Stimulated activated CD4-positive, alpha-beta T cell treated with anti-CD3 and anti-CD28 coated beads, Interleukin-15, amount 100 ng/mL, for 24 hours (primary cell): Measurements from ENCODE around the gene RWDD4.
"Not testable (repeated sequence)": the region's sequence is repeated elsewhere in the genome, so short reads cannot be mapped to it uniquely, and the experiment has no call there.

Source experiments
- DNase-seq: peaks from one replicate; pipeline ENCODE4 v3.0.0-alpha.2; 2020

The RWDD4 gene

DNA sequence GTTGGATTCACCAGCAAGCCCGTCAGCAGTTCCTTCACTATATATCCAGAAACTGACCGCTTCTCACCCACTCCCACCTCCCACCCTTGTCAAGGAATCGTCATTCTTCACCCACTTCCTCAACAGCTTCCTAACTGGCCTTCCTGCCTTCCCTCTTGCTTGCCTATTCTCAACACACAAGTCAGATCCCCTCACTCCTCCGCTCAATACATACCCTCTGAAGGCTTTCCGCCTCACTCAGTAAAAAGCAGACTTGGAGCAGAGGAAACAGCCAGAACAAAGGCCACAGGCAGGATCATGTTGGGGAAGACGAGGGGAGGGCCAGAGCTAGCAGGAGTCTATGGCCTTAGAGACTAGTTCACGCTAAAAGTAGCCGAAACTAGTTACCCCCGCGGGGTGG, 23.7 kb downstream of the RWDD4 start:
- DNase-seq, result no peak

DNA sequence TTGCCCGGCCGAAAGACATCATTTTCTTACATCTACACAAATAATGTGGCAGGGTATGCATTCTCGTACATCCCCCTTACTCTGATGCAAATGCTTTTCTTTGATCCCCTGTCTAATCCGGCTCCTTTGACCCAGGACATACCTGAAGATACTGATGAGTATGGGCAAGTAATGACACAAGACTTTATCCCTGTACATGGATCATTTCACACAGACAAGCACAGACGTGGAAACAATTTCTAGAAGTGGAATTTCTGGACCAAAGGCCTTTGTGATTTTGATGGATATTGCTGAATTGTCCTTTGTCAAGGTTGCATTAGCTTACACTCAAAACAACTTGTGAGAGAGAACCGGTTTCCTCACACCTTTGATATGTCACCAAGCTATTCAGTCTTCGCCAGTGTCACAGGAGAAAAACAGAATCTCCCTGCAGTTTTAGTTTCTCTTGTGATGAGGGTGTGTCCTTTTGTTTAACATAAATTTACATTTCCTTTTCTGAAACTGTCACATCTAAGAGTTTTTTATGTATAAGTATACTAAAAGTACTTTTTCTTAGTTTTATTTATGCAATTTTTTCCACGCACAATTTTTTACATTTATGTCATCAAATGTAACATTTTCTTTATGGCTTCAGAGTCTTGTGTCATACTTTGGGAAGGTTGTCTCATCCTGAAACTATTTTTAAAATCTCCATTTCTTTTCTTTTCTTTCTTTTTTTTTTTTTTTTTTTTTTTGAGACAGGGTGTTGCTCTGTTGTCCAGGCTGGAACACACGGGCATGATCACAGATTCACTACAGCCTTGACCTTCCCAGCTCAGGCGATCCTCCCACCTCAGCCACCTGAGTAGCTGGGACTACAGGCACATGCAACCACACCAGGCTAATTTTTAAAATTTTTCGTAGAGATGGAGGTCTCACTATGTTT, 25.2 kb downstream of the RWDD4 start:
- no peak for DNase-seq

- DNase-seq, result no peak
These were observed 26.3 kb downstream of the RWDD4 start for GRCh38 chr4:183632689-183633088.

- DNase-seq, result no peak
These were observed 27.3 kb downstream of the RWDD4 start for GRCh38 chr4:183631577-183632198.

DNA sequence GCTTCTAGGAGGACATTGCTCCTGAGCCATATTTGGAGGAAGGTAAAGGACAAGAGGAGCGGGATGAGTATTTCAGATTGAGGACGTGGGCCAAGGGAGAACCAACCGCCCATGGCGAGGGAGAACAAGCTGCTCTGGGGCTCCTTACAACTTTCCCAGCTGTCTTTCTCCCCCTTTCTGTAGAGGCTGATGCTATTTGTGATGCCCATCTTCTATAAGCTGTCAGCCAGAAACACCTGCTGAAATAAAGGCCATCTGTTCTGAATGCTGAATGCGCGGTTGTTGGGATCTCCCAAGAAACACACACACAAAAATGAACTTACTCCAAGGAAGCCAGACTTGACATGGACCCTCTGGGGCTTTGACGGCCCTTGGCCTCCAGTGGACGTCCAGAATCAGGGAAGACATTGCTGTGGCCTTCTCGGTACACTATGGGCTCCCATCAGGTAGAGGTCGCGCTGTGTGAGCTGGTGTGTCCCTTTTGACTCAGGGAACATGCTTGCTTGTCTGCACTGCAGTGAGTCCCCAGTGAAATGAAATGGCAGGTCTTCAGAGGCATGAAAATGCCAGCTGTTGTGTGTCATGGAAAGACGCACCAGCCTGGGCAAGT, 30.9 kb downstream of the RWDD4 start:
- DNase-seq, result no peak

- DNase-seq, result not testable (repeated sequence)
These were observed 31.7 kb downstream of the RWDD4 start for GRCh38 chr4:183627286-183627685.

- DNase-seq, result no peak
These were observed 32.8 kb downstream of the RWDD4 start for GRCh38 chr4:183626168-183626567.

DNA sequence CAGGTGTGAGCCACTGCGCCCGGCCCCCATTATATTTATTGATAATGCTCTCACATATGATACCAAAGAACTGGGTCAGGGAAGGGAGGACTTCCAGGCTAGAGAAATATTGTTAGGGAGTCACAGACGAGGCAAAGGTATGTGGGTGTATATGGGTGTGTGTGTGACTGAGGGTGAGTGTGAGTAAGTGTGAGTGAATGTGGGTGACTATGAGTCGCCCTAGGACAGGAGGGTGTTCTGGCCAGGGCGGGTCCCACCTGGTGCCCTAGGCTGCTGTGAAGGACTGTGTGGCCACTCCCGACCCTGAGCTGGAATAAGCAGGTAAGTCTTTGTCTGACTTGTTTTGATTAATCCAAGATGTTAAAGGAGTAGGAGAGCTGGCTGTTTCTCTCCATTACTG, 34.4 kb downstream of the RWDD4 start:
- DNase-seq, result no peak

DNA sequence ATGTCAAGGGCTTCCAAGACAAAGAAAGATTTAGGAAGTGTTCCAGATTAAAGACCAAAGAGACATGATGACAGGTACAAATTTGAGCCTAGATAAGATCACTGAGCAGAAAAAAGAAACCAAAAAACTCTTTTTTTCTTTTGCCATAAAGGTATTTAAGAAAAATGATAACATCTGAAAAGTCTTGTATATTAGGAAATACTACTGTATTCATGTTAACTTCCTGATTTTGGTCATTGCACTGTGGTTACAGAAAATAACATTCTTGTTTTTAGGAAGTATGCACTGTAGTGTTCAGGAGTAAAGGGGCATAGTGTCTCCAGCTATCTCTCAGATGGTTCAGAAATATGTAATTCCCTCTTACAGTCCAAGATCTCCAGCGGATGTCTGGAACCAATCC, 37.1 kb downstream of the RWDD4 start:
- no peak for DNase-seq

- no peak for DNase-seq
These were observed 38.6 kb downstream of the RWDD4 start for GRCh38 chr4:183620421-183620820.

GRCh38 chr4:183618681-183619080, 40.3 kb downstream of the RWDD4 start:
- DNase-seq, result no peak

DNA sequence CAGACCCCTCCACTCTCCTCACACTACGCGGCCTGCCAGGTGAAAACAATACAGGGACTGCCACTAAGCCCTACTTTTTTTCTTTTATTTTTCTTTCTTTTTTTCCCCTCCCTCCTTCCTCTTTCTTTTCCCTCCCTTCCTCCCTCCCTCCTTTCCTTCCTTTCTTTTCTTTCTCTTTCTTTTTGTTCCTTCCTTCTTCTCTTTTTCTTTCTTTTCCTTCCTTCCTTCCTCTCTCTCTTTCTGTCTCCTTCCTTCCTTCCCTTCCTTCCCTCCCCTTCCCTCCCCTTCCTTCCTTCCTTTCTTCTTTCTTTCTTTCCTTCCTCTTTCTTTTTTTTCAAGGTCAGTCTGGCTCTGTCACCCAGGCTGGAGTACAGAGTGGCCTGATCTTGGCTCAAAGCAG, 41.9 kb downstream of the RWDD4 start:
- DNase-seq, result no peak

GRCh38 chr4:183612329-183613250, 46.4 kb downstream of the RWDD4 start:
- DNase-seq, result no peak

DNA sequence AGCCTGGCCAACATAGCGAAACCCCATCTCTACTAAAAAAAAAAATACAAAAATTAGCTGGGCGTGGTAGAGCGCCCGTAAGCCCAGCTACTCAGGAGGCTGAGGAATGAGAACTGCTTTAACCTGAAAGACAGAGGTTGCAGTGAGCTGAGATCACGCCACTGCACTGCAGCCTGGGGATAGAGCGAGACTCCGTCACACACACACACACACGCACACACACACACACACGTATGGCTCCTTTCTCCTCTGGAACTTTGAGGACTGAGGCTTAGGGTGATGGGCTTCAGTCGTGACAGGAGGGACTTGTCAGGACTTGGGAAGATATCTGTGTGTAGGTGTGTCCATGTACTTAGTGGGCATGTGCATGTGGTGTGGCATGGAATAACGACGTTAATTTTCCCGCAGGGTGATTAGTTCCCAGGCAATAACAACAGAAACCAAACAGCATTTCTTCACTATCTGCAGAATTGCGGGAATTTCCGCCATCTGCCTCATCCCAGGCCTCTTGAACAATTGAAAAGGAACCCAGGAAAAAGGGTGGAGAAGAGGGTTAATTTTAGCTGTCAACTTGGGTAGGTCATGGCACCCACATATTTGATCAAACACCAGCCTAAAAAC, 47.7 kb downstream of the RWDD4 start:
- no peak for DNase-seq

DNA sequence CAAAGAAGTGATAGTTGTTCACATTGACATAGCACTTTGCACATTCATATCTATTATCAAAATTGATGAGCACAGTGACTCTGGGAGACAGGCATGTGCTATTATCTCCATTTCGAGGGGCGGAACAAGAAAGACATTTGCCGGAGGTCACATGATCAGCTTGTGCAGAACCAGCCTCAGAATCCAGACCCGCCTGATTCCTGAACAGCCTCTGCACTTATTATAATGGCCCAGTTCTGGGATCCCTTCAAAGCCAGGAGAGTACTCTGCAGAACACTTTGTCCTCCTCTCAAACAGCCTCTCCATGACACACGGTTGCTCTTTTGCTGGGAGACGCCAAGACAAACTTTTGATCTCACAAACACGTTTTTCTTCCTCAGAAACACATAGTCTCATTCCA, 48.4 kb downstream of the RWDD4 start:
- DNase-seq, result no peak

- DNase-seq, result no peak
These were observed 49.0 kb downstream of the RWDD4 start for GRCh38 chr4:183610033-183610432.

DNA sequence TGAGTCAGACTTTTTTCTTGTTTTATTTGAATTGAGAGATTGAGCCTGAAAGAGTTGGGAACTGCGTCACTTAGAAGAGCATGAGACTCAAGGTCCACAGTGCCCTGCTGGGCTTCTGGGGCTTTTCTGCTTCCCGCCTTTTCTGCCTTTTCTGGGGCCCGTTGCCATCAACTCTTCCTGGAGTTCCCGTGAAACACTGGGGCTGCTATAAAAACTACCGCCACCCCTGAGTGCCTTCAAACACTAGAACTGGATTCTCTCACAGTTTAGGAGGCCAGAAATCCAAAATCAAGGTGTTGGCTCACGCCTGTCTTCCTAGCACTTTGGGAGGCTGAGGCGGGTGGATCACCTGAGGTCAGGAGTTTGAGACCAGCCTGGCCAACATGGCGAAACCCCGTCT, 49.8 kb downstream of the RWDD4 start:
- no peak for DNase-seq

DNA sequence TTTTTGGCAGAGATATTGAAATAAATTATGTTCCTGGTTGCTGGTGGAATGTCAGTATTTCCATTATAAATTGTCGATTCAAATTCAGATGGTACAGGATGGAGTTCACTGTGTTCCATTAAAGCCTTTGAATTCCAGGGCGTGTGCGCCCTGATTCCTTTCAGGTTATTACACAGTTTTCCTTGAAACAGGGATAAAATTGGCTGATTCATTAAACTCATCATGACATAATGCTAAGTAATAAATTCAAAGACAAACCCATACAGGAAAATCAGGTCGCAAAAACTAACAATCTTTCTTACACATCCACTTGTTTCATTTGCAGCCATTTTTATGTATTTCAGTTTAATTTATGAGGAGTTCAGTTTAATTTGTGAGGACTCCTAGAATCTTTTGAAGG, 51.1 kb downstream of the RWDD4 start:
- DNase-seq, result no peak

DNA sequence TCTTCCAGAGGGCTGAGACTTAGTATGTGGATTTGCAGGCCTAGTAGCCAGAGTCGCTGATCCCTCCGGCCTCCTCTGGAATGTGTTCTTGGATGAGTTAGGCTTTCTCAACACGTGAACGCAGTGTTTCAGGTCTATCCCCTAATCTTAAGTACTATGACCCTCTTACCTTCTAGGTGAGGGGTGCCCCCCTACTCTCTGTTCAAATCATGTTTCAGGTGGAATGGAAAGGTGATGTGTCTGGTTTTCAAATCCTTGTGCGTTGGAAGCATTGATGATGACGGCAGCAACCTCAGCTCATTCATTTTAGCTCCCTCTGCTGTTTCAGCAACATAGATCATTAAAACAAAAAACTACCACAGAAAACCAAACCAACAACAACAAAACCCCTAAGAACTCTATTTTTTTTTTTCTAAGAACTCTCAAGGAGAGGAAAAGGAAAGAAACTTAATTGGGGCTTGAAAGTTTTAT, 56.4 kb downstream of the RWDD4 start:
- DNase-seq, result no peak

- DNase-seq, result no peak
These were observed 57.6 kb downstream of the RWDD4 start for GRCh38 chr4:183601381-183601780.

- no peak for DNase-seq
These were observed 58.7 kb downstream of the RWDD4 start for GRCh38 chr4:183600189-183600685.

GRCh38 chr4:183599690-183600089, 59.3 kb downstream of the RWDD4 start:
- DNase-seq, result no peak
